Activated CD8-positive, alpha-beta memory T cell treated with anti-CD3 and anti-CD28 coated beads, Interleukin-2, amount 50 U/mL, for 4 hours (primary cell): ENCODE results near the gene UNC5B.
"Not testable (repeated sequence)": the region's sequence is repeated elsewhere in the genome, so short reads cannot be mapped to it uniquely, and the experiment has no call there.

Experiments
- DNase-seq: peaks from one replicate; pipeline ENCODE4 v3.0.0-alpha.2; 2020

Gene UNC5B

GRCh38 chr10:71269301-71270288, 57.2 kb downstream of the UNC5B start:
- DNase-seq = no peak

GRCh38 chr10:71270301-71271220, 58.2 kb downstream of the UNC5B start:
- DNase-seq = no peak

- DNase-seq = no peak
Observed at GRCh38 chr10:71271662-71272055, 59.3 kb downstream of the UNC5B start.

- no peak for DNase-seq
Observed at GRCh38 chr10:71272056-71272771, 59.8 kb downstream of the UNC5B start.

GRCh38 chr10:71272974-71273373, 60.6 kb downstream of the UNC5B start:
- not testable (repeated sequence) for DNase-seq

GRCh38 chr10:71273506-71273905, 61.1 kb downstream of the UNC5B start:
- no peak for DNase-seq

GRCh38 chr10:71274901-71275796, 62.8 kb downstream of the UNC5B start:
- no peak for DNase-seq

- no peak for DNase-seq
Observed at GRCh38 chr10:71276873-71277272, 64.5 kb downstream of the UNC5B start.

- DNase-seq = no peak
Observed at GRCh38 chr10:71277914-71278665, 65.7 kb downstream of the UNC5B start.

GRCh38 chr10:71278691-71279588, 66.6 kb downstream of the UNC5B start:
- no peak for DNase-seq

GRCh38 chr10:71279590-71280170, 67.3 kb downstream of the UNC5B start:
- DNase-seq = no peak

- DNase-seq = no peak
Observed at GRCh38 chr10:71280216-71280615, 67.8 kb downstream of the UNC5B start.

GRCh38 chr10:71280825-71281224, 68.5 kb downstream of the UNC5B start:
- no peak for DNase-seq

- no peak for DNase-seq
Observed at GRCh38 chr10:71281646-71282322, 69.4 kb downstream of the UNC5B start.

GRCh38 chr10:71282323-71282680, 69.9 kb downstream of the UNC5B start:
- no peak for DNase-seq

GRCh38 chr10:71283410-71283809, 71.0 kb downstream of the UNC5B start:
- no peak for DNase-seq

GRCh38 chr10:71283876-71284275, 71.5 kb downstream of the UNC5B start:
- no peak for DNase-seq

- no peak for DNase-seq
Observed at GRCh38 chr10:71284544-71285179, 72.3 kb downstream of the UNC5B start.

- peak; percentile 25 for DNase-seq
Observed at GRCh38 chr10:71285180-71285545, 72.8 kb downstream of the UNC5B start.
